Upper lobe of left lung (tissue), 6 donors: ENCODE results near the gene EXOC2. TPM values are rescaled to one million over a fixed set of nuclear protein-coding genes. Genes with fewer than 3 reads are reported as not detected.
"Not testable (repeated sequence)": the region's sequence is repeated elsewhere in the genome, so short reads cannot be mapped to it uniquely, and the experiment has no call there.

ENCODE experiments used
- ATAC-seq, 2 donors: fragments of 200-7000 bp; cut with Tn5 transposase; one replicate each; pipeline ENCODE4 v1.9.1; 2022; ENCODE audit warnings: mild to moderate bottlenecking in 2 of 2, moderate library complexity in 2 of 2; ENCODE audit not compliant: low FRiP score in 2 of 2
- DNase-seq, 2 donors: peaks; one replicate each; pipeline ENCODE4 v3.0.0-alpha.2; 2019 to 2020
- H3K27ac ChIP-seq, 4 donors: fragments of 200-600 bp; sonication (generic); one replicate each; pipeline ENCODE4 v1.5.1; 2016 to 2019
- H3K27me3 ChIP-seq, 4 donors: fragments of 200-600 bp; sonication (generic); one replicate each; pipeline ENCODE4 v1.5.1; 2017 to 2019
- H3K36me3 ChIP-seq, 4 donors: fragments of 200-600 bp; sonication (generic); one replicate each; pipeline ENCODE4 v1.5.1; 2016 to 2019
- H3K4me1 ChIP-seq, 4 donors: fragments of 200-600 bp; sonication (generic); one replicate each; pipeline ENCODE4 v1.5.1; 2018 to 2019
- H3K4me3 ChIP-seq, 4 donors: fragments of 200-600 bp; sonication (generic); one replicate each; pipeline ENCODE4 v1.5.1; 2017 to 2019; ENCODE audit warnings: mild to moderate bottlenecking in 2 of 4, moderate library complexity in 1 of 4
- H3K9me3 ChIP-seq, 4 donors: fragments of 200-600 bp; sonication (generic); one replicate each; pipeline ENCODE4 v1.5.1; 2018 to 2019
- EP300 ChIP-seq, 4 donors: sonication (generic); formaldehyde crosslinking; IDR thresholded peaks; one replicate each; pipeline ENCODE4 v1.5.1; 2017; ENCODE audit warnings: antibody characterized with exemption in 4 of 4, control low read depth in 2 of 4
- POLR2A ChIP-seq, 4 donors: fragments of 450-650 bp; IDR thresholded peaks; one replicate each; pipeline ENCODE4 v1.5.1; 2016 to 2017; ENCODE audit warnings: antibody characterized with exemption in 4 of 4, mild to moderate bottlenecking in 2 of 4
- POLR2AphosphoS5 ChIP-seq, 2 donors: sonication (generic); formaldehyde crosslinking; IDR thresholded peaks; one replicate each; pipeline ENCODE4 v1.5.1; 2017; ENCODE audit warnings: antibody characterized with exemption in 2 of 2
- WGBS, 2 donors: methylation state at CpG; one replicate each; pipeline ENCODE4 v1.1.5; 2017 to 2018; 5-methylcytosine and 5-hydroxymethylcytosine counted together
- total RNA-seq, 6 donors: library from RNA; depleted of rRNA in 4 of 6; stranded (reverse); fragments of >200 nt in 4 of 6; gene quantifications; one replicate each; pipeline versions ENCODE4 v1.1.0 to v1.2.1, GENCODE V29; 2016 to 2021
- TF ChIP-seq, protein P1 (sequence below), 6 experiments: fragments of 450-650 bp in 4 of 6; fragments of 200-600 bp in 2 of 6; sonication (generic) in 2 of 6; IDR thresholded peaks; one replicate each; pipeline ENCODE4 v1.5.1; 2016 to 2019; ENCODE audit warnings: antibody characterized with exemption in 6 of 6
- donor health status: DM: no; HTN: no; CAD: no; lungs with moderate emphysema.
- donor health status: DM: no; HTN: yes; CAD: no; lungs with severe emphysema.

EXOC2 gene
- total RNA-seq, 6 donors from 2014 or later, result 16.5 to 31.4 (median 24.4) TPM

DNA sequence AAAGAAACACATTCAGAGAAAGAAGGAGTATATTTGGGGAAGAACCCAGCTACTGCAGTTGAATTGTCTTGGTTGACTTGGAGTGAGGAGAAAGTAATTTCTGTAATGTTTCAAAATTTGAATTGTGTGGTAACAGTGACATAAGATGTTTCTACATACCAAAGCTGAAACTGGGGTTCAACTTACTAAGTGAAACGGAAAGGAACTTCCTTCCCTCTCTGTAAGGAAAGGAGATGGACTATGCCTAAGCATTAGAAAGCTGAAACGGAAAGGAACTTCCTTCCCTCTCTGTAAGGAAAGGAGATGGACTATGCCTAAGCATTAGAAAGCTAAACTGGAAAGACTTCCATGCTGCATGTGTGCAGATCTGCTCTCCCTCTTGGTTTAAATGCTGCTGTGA lies 82.1 kb downstream of the EXOC2 start:
- TF ChIP-seq POLR2AphosphoS5 (IDR thresholded peaks at IDR 0.05) (no peak), EP300 (IDR thresholded peaks at IDR 0.05) (no peak), POLR2A (IDR thresholded peaks at IDR 0.05) (no peak)
- TF ChIP-seq, protein P1, sequence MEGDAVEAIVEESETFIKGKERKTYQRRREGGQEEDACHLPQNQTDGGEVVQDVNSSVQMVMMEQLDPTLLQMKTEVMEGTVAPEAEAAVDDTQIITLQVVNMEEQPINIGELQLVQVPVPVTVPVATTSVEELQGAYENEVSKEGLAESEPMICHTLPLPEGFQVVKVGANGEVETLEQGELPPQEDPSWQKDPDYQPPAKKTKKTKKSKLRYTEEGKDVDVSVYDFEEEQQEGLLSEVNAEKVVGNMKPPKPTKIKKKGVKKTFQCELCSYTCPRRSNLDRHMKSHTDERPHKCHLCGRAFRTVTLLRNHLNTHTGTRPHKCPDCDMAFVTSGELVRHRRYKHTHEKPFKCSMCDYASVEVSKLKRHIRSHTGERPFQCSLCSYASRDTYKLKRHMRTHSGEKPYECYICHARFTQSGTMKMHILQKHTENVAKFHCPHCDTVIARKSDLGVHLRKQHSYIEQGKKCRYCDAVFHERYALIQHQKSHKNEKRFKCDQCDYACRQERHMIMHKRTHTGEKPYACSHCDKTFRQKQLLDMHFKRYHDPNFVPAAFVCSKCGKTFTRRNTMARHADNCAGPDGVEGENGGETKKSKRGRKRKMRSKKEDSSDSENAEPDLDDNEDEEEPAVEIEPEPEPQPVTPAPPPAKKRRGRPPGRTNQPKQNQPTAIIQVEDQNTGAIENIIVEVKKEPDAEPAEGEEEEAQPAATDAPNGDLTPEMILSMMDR (IDR thresholded peaks at IDR 0.05), result no peak
- Histone ChIP-seq H3K4me3 (no peak overlapping the region), H3K4me1 (peaks cover 0 to 6% (median 0%) of the 10 kb centered on the region in 4 donors), H3K36me3 (peaks cover 0 to 34% (median 6%) of the 10 kb centered on the region in 4 donors), H3K9me3 (no peaks in the 10 kb centered on the region), H3K27ac (no peak overlapping the region), H3K27me3 (no peaks in the 10 kb centered on the region)
- peak in 1 of 2 donors; percentile 51 for ATAC-seq
- WGBS, 2 donors, result 25 to 34% methylated on average over 2 of the region's 2 CpGs
- DNase-seq, result no peak

DNA sequence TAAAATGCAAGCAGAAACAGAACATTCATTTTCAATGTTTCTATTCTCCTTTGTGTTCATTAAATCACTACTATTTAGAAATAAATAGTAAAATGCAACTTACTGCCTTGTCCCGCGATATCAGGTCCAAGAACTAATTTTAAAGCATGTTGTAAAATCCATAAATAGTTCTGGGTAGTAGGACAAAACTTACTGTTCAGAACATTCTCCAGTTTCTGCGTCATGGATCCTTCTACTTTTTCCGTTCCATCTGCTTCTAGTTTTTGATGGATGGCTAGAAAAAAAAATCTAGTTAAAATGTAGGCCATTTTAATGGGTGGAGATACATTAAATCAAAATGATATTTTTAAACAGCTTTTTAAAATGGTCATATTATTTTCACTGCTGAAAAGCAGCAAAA lies 83.0 kb downstream of the EXOC2 start:
- DNase-seq (no peak), ATAC-seq (no peak)
- Histone ChIP-seq H3K9me3 (no peaks in the 10 kb centered on the region), H3K36me3 (peaks cover 0 to 27% (median 6%) of the 10 kb centered on the region in 4 donors), H3K27ac (no peak overlapping the region), H3K4me1 (peaks cover 0 to 6% (median 0%) of the 10 kb centered on the region in 4 donors), H3K4me3 (no peak overlapping the region), H3K27me3 (no peaks in the 10 kb centered on the region)
- TF ChIP-seq, protein P1 (IDR thresholded peaks at IDR 0.05), result no peak
- TF ChIP-seq EP300 (IDR thresholded peaks at IDR 0.05) (no peak), POLR2A (IDR thresholded peaks at IDR 0.05) (no peak), POLR2AphosphoS5 (IDR thresholded peaks at IDR 0.05) (no peak)
- WGBS, 2 donors, result 98 to 99% methylated on average over 4 of the region's 4 CpGs

DNA sequence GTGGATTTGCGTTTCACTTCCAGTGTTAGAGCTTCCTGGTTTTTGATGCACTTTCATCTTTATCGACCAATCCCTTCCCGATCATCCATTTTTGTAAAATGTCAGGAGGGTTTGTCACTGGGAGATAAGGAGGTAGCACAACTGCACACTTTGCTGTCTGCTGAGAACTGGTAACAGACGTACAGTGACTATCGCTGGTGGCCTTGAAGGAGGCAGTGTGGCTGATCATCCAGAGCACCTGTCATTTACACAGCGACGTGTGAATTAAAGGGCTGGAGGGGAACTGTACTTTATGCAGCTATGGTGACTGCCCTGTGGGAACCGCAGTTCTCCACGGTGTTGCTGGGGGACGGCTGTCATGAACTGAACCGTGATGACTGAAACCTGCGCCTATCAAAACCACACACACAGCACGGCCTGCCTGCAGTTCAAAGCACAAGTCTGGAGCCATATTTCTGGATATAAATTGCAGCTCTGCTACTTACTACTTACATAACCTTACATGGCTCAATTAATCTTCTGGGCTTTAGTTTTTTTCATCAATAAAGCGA lies 86.0 kb downstream of the EXOC2 start:
- no peak overlapping the region for H3K4me3 ChIP-seq
- TF ChIP-seq POLR2AphosphoS5 (IDR thresholded peaks at IDR 0.05), result no peak
- TF ChIP-seq EP300 (IDR thresholded peaks at IDR 0.05), result no peak
- no peak for TF ChIP-seq POLR2A (IDR thresholded peaks at IDR 0.05)
- TF ChIP-seq, protein P1 (IDR thresholded peaks at IDR 0.05), result no peak
- 88 to 91% methylated on average over 14 of the region's 14 CpGs for WGBS, 2 donors
- DNase-seq (no peak), ATAC-seq (no peak)
- H3K27ac ChIP-seq, result no peak overlapping the region
- peaks cover 0 to 24% (median 6%) of the 10 kb centered on the region in 4 donors for H3K36me3 ChIP-seq
- no peaks in the 10 kb centered on the region for H3K27me3 ChIP-seq
- peaks cover 0 to 6% (median 0%) of the 10 kb centered on the region in 4 donors for H3K4me1 ChIP-seq
- H3K9me3 ChIP-seq, result no peaks in the 10 kb centered on the region

DNA sequence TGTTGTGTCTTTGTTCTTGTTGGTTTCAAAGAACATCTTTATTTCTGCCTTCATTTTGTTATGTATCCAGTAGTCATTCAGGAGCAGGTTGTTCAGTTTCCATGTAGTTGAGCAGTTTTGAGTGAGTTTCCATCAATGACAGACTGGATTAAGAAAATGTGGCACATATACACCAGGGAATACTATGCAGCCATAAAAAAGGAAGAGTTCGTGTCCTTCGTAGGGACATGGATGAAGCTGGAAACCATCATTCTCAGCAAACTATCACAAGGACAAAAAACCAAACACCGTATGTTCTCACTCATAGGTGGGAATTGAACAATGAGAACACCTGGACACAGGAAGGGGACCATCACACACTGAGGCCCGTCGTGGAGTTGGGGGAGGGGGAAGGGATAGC lies 87.0 kb downstream of the EXOC2 start:
- H3K9me3 ChIP-seq, H3K4me1 ChIP-seq, ATAC-seq, DNase-seq, H3K4me3 ChIP-seq, H3K27ac ChIP-seq, H3K27me3 ChIP-seq: not testable (repeated sequence)
- WGBS, 2 donors, result 88 to 96% methylated on average over 5 of the region's 5 CpGs
- peaks cover 0 to 24% (median 6%) of the 10 kb centered on the region in 4 donors for H3K36me3 ChIP-seq

DNA sequence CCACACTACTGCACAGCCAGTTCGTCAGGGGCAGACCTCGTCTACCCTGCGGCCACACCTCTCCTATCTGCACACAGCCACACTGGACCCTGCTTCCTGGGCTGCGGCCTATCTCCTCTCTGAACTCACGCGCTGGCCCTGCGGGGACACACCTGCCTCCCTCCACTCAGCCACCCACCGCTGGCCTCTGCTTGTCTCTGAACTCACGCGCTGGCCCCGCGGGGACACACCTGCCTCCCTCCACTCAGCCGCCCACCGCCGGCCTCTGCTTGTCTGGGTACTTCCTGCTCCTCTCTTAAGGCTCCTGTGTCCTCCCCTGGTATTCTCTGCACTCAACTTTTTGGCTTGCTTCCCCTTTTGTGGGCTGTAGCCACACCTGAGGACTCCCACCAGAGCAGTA lies 88.4 kb downstream of the EXOC2 start:
- TF ChIP-seq EP300 (IDR thresholded peaks at IDR 0.05) (no peak), POLR2A (IDR thresholded peaks at IDR 0.05) (no peak), POLR2AphosphoS5 (IDR thresholded peaks at IDR 0.05) (no peak)
- TF ChIP-seq, protein P1 (IDR thresholded peaks at IDR 0.05), result no peak
- H3K4me3 ChIP-seq, result no peak overlapping the region
- 84 to 96% methylated on average over 15 of the region's 15 CpGs for WGBS, 2 donors
- ATAC-seq (peak in 1 of 2 donors; percentile 70), DNase-seq (peak in 1 of 2 donors; percentile 66)
- H3K27ac ChIP-seq, result no peak overlapping the region
- peaks cover 0 to 19% (median 4%) of the 10 kb centered on the region in 4 donors for H3K36me3 ChIP-seq
- no peaks in the 10 kb centered on the region for H3K4me1 ChIP-seq
- H3K9me3 ChIP-seq, result no peaks in the 10 kb centered on the region
- H3K27me3 ChIP-seq, result no peaks in the 10 kb centered on the region
